NT2/D1 (cell line): Measurements from ENCODE around the gene UBXN1.

Experiments used
- DNase-seq: peaks from one replicate; pipeline ENCODE4 v3.0.0-alpha.2; 2011; ENCODE audit warnings: low read depth, low spot score
- H3K27me3 ChIP-seq: 2 replicates; pipeline ENCODE4 v1.6.0; 2011; ENCODE audit warnings: mild to moderate bottlenecking; ENCODE audit not compliant: insufficient read length, insufficient read depth
- H3K36me3 ChIP-seq: 2 replicates; pipeline ENCODE4 v1.6.1; 2011; ENCODE audit warnings: mild to moderate bottlenecking, low read length, mixed read lengths; ENCODE audit not compliant: insufficient read depth, insufficient read length
- H3K4me1 ChIP-seq: 2 replicates; pipeline ENCODE4 v1.5.1; 2011; ENCODE audit not compliant: insufficient read depth, insufficient read length
- H3K4me3 ChIP-seq: 2 replicates; pipeline ENCODE4 v1.5.1; 2011; ENCODE audit warnings: low read depth; ENCODE audit not compliant: insufficient read length
- H3K9ac ChIP-seq: 2 replicates; pipeline ENCODE4 v1.6.0; 2011; ENCODE audit warnings: low read depth; ENCODE audit not compliant: insufficient read length
- H3K9me3 ChIP-seq: 2 replicates; pipeline ENCODE4 v1.5.1; 2011; ENCODE audit warnings: mild to moderate bottlenecking, low read length; ENCODE audit not compliant: insufficient read depth
- SUZ12 ChIP-seq: IDR thresholded peaks from 2 replicates; pipeline ENCODE4 v1.6.1; 2011; ENCODE audit not compliant: insufficient read length, insufficient read depth; ENCODE audit errors: extremely low read depth
- YY1 ChIP-seq: IDR thresholded peaks from 2 replicates; pipeline ENCODE4 v1.6.1; 2011; ENCODE audit not compliant: insufficient read length, insufficient read depth
- ZNF274 ChIP-seq: IDR thresholded peaks from 2 replicates; pipeline ENCODE4 v1.6.1; 2011; ENCODE audit warnings: mild to moderate bottlenecking, low read depth, low read length

Gene UBXN1

DNA sequence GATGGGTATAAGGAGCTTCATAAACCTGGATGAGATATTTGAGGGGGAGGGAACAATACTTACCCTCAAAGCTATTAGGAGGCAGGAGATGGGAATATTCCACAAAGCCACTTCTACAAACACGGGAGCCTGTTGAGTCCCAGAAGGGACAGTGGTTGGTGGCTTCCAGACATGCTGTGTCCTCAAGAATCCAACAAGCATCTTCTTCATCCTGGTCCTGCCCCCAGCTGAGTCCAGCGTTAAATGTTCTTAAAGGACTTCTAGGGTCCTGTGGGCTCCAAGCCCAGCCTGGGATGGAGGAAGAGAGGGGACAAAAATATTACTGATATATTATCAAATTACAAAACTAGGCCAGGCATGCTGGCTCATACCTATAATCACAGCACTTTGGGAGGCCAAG, 11.4 kb downstream of the UBXN1 start:
- no peaks in the 10 kb centered on the region for H3K4me1 ChIP-seq
- H3K4me3 ChIP-seq: no peak overlapping the region
- TF ChIP-seq ZNF274 (no peak), SUZ12 (no peak), YY1 (no peak)
- H3K9ac ChIP-seq: peak overlapping the region; percentile 100
- no peaks in the 10 kb centered on the region for H3K27me3 ChIP-seq
- peaks cover 47% of the 10 kb centered on the region for H3K36me3 ChIP-seq
- no peak for DNase-seq
- no peaks in the 10 kb centered on the region for H3K9me3 ChIP-seq

GRCh38 chr11:62666259-62666926, 12.5 kb downstream of the UBXN1 start:
- Histone ChIP-seq H3K36me3 (peaks cover 57% of the 10 kb centered on the region), H3K9me3 (no peaks in the 10 kb centered on the region), H3K27me3 (no peaks in the 10 kb centered on the region), H3K9ac (peak overlapping the region; percentile 100), H3K4me1 (no peaks in the 10 kb centered on the region), H3K4me3 (peak overlapping the region; percentile 99)
- no peak for TF ChIP-seq ZNF274
- no peak for TF ChIP-seq YY1
- no peak for TF ChIP-seq SUZ12
- no peak for DNase-seq

DNA sequence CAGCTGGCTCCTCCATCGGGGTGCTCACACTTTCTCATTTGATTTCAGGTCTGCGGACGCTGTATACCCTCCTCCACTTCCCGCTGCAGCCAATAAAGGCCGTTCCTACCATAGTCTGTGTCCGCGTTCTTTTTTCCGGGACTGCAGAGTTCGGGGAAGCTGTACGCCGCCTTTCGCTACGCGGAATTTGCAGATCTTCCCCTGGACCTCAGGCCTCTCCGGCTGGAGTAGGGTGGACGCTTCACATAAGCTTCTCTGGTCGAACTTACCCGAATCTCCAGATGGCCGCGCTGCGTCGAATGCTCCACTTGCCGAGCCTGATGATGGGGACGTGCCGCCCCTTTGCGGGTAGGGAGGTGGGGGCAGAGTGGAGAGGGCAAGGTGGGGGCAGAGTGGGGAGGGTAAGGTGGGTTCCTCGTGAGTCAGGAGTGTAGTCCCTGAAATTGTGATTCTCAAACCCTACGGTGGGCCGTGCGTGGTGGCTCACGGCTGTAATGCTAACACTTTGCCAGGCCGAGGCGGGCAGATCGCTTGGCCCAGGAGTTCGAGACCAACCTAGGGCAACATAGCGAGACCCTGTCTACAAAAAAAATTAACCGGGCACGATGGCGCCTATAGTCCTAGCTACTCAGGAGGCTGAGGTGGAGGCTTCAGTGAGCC, 13.1 kb downstream of the UBXN1 start:
- Histone ChIP-seq H3K4me3 (peak overlapping the region; percentile 99), H3K9me3 (no peaks in the 10 kb centered on the region), H3K9ac (peak overlapping the region; percentile 100), H3K27me3 (no peaks in the 10 kb centered on the region), H3K4me1 (no peaks in the 10 kb centered on the region), H3K36me3 (peaks cover 63% of the 10 kb centered on the region)
- DNase-seq: no peak
- no peak for TF ChIP-seq SUZ12
- TF ChIP-seq ZNF274: no peak
- TF ChIP-seq YY1: no peak

DNA sequence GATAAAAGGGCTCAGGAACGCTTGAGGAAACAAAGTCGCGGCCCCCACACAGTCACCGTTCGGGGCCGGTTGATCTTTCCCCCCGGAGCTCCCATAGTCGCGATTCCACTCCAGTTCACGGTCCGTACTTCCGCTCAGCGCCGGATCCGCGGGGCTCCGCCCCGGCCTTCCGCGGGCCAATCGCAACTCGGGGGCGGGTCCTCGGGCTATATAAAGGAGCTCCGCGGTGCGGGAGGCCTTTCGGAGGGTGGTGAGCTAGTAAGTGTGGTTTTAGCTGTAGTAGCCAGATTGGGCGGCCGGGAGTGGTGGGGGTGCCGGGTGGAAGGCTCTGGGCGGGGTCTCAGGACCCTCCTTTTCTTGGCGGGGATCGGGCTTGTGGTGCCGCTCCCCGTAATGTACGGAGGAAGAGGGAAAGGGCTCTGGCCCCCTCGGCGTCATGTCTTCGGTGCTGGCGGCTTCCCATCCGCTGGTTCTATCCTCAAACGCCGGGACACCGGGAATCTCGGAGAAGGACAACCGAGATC, 13.7 kb downstream of the UBXN1 start, which contains the start of the genes C11orf98 and CSKMT:
Gene C11orf98, minus strand, starts transcription at position 136 of the 524 bp plus-strand sequence. Its CDS starts 41 bp downstream, at position 95.
Gene CSKMT, plus strand, starts transcription at position 238 of the 524 bp plus-strand sequence. CDS start 568 bp downstream, outside the sequence.
- TF ChIP-seq YY1 (no peak), SUZ12 (no peak), ZNF274 (no peak)
- Histone ChIP-seq H3K9me3 (no peaks in the 10 kb centered on the region), H3K27me3 (no peaks in the 10 kb centered on the region), H3K4me1 (no peaks in the 10 kb centered on the region), H3K9ac (peak within 1 kb of the TSS; percentile 100), H3K4me3 (peak within 1 kb of the TSS; percentile 99), H3K36me3 (peaks cover 67% of the 10 kb centered on the region)
- peak; percentile 93 for DNase-seq

DNA sequence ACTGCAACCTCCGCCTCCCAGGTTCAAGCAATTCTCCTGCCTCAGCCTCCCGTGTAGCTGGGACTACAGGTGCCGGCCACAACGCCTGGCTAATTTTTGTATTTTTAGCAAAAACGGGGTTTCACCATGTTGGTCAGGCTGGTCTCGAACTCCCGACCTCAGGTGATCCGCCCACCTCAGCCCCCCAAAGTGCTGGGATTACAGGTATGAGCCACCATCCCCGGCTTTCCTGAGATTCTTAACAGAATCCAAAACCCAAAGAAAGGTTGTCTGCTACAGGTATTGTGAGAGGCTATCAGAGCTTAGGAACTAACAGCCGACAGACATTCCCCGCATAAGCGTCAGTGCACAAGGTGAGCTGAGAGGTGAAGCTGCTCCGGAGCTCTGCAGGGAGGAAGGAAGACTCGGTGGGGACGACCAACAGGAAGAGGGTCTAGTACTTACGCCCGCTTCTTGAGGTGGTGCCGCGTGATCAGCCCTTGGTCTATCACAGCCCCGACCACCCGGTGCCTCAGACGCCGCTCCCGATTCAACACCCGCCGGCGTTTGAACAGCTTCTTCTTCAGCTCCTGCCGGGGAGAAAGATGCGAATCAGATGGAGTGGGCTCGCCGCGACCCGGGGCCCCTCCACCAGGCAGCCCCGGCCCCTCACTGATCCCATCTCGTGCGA, 14.3 kb downstream of the UBXN1 start:
- Histone ChIP-seq H3K9me3 (no peaks in the 10 kb centered on the region), H3K4me1 (no peaks in the 10 kb centered on the region), H3K27me3 (no peaks in the 10 kb centered on the region), H3K4me3 (peak overlapping the region; percentile 99), H3K36me3 (peaks cover 61% of the 10 kb centered on the region), H3K9ac (peak overlapping the region; percentile 100)
- no peak for TF ChIP-seq ZNF274
- TF ChIP-seq YY1: no peak
- TF ChIP-seq SUZ12: no peak
- DNase-seq: no peak

DNA sequence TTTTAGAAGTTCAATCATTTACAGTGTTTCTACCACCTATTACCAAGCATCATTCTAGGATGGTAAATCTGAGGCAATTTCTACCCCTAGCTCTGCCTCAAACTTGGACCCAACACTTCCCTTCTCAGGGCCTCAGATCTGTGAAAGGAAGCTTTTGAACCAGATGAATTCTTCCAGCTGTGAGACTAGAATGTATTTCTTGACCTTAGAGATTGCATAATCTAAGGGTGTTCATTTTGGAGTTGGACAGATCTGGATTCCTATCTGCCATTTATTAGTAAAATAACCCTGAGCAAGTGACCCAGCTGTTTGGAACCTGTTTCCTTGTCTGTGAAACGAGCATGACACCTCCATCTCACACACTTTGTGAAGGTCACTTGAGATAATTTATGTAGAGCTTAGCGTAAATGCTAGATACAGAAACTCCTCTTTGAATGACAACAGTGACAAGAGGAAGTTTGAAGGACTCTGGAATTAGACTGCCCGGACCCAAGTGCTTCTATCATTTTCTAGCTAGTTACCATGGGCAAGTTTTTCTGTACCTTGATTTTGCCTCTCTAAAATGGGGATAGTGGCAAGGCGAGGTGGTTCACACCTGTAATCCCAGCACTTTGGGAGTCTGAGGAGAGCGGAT, 22.0 kb downstream of the UBXN1 start:
- TF ChIP-seq ZNF274: no peak
- no peak for TF ChIP-seq YY1
- no peak for TF ChIP-seq SUZ12
- Histone ChIP-seq H3K36me3 (peaks cover 17% of the 10 kb centered on the region), H3K4me1 (no peaks in the 10 kb centered on the region), H3K9me3 (no peaks in the 10 kb centered on the region), H3K9ac (no peak overlapping the region), H3K4me3 (no peak overlapping the region), H3K27me3 (no peaks in the 10 kb centered on the region)
- no peak for DNase-seq

DNA sequence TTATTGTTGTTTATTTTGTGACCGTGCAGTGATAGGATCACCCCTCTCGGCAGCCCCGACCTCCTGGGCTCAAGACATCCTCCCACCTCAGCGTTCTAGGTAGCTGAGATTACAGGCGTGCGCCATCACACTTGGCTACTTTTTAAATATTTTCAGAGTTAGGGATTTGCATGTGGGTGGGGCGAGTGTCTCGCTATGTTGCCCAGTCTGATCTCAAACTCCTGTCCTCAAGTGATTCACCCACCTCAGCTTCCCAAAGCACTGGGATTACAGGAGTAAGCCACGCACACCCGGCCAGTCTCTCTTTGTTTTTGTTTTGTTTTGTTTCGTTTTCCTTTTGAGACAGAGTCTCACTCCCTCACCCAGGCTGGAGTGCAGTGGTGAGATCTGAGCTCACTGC, 24.6 kb downstream of the UBXN1 start:
- H3K4me3 ChIP-seq: no peak overlapping the region
- DNase-seq: no peak
- no peaks in the 10 kb centered on the region for H3K9me3 ChIP-seq
- H3K36me3 ChIP-seq: peaks cover 14% of the 10 kb centered on the region
- H3K4me1 ChIP-seq: no peaks in the 10 kb centered on the region
- no peak overlapping the region for H3K9ac ChIP-seq
- H3K27me3 ChIP-seq: no peaks in the 10 kb centered on the region
- no peak for TF ChIP-seq SUZ12
- TF ChIP-seq ZNF274: no peak
- no peak for TF ChIP-seq YY1
